ENCODE measurements around the gene ELOVL2.

DNA sequence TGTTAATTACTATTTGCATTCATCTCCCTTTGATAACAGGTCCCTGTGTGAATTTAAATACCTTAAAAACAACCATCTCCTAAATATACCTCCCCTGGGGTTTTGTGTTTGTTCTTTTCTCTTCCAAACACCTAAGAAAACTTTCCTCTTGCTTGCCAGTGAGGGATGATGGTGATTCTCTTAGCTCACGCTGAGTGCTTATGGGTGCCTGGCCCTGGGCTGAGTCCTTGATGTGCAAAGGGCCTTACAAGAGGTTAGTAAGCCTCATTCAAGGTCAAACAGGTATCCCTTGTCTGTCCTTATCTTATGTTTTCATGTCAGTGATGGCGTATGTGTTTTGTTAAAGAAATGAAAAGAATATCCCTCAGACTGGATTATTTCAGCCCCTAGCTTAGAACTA, 81.0 kb downstream of the ELOVL2 start:
- TF ChIP-seq, protein P1, sequence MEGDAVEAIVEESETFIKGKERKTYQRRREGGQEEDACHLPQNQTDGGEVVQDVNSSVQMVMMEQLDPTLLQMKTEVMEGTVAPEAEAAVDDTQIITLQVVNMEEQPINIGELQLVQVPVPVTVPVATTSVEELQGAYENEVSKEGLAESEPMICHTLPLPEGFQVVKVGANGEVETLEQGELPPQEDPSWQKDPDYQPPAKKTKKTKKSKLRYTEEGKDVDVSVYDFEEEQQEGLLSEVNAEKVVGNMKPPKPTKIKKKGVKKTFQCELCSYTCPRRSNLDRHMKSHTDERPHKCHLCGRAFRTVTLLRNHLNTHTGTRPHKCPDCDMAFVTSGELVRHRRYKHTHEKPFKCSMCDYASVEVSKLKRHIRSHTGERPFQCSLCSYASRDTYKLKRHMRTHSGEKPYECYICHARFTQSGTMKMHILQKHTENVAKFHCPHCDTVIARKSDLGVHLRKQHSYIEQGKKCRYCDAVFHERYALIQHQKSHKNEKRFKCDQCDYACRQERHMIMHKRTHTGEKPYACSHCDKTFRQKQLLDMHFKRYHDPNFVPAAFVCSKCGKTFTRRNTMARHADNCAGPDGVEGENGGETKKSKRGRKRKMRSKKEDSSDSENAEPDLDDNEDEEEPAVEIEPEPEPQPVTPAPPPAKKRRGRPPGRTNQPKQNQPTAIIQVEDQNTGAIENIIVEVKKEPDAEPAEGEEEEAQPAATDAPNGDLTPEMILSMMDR (IDR thresholded peaks at IDR 0.05), result no peak
- no peak for TF ChIP-seq POLR2AphosphoS5 (IDR thresholded peaks at IDR 0.05; ENCODE audit: insufficient read depth in 1 of 2, low read depth in 1 of 2)
- TF ChIP-seq POLR2A (IDR thresholded peaks at IDR 0.05), result no peak

All from vagina (tissue), 2 donors.